Vagina (tissue), 2 donors: Measurements from ENCODE around the gene ZMIZ1.

Experiments
- CTCF ChIP-seq, 3 experiments: fragments of 450-650 bp in 2 of 3; fragments of 200-600 bp in 1 of 3; sonication (generic) in 1 of 3; IDR thresholded peaks; one replicate each; pipeline ENCODE4 v1.5.1; 2017 to 2019; ENCODE audit warnings: antibody characterized with exemption in 3 of 3, mild to moderate bottlenecking in 2 of 3, moderate library complexity in 2 of 3
- POLR2A ChIP-seq, 2 donors: fragments of 450-650 bp; IDR thresholded peaks; one replicate each; pipeline ENCODE4 v1.6.1; 2017; ENCODE audit warnings: antibody characterized with exemption in 2 of 2, mild to moderate bottlenecking in 2 of 2, moderate library complexity in 2 of 2

- TF ChIP-seq CTCF (IDR thresholded peaks at IDR 0.05) (no peak), POLR2A (IDR thresholded peaks at IDR 0.05) (no peak)
Measured at GRCh38 chr10:79058899-79059841, 9.6 kb upstream of the ZMIZ1 start.
